C4-2B (cell line): ENCODE measurements around the gene MYH15.

ENCODE experiments used
- H3K27ac ChIP-seq: fragments of 450-650 bp; 2 replicates; pipeline ENCODE4 v1.5.1; 2017
- ZFX ChIP-seq: fragments of 450-650 bp; IDR thresholded peaks from 2 replicates; pipeline ENCODE4 v1.6.1; 2017
- TF ChIP-seq, protein P1 (sequence below): fragments of 450-650 bp; conservative IDR thresholded peaks from 2 replicates; pipeline ENCODE4 v1.5.1; 2017; ENCODE audit warnings: mild to moderate bottlenecking

Gene MYH15

GRCh38 chr3:108430540-108430939 lies 79.9 kb downstream of the MYH15 start:
- no peak for TF ChIP-seq ZFX
- TF ChIP-seq, protein P1, sequence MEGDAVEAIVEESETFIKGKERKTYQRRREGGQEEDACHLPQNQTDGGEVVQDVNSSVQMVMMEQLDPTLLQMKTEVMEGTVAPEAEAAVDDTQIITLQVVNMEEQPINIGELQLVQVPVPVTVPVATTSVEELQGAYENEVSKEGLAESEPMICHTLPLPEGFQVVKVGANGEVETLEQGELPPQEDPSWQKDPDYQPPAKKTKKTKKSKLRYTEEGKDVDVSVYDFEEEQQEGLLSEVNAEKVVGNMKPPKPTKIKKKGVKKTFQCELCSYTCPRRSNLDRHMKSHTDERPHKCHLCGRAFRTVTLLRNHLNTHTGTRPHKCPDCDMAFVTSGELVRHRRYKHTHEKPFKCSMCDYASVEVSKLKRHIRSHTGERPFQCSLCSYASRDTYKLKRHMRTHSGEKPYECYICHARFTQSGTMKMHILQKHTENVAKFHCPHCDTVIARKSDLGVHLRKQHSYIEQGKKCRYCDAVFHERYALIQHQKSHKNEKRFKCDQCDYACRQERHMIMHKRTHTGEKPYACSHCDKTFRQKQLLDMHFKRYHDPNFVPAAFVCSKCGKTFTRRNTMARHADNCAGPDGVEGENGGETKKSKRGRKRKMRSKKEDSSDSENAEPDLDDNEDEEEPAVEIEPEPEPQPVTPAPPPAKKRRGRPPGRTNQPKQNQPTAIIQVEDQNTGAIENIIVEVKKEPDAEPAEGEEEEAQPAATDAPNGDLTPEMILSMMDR = no peak
- no peak overlapping the region for H3K27ac ChIP-seq

GRCh38 chr3:108428586-108428985 lies 81.8 kb downstream of the MYH15 start:
- no peak overlapping the region for H3K27ac ChIP-seq
- no peak for TF ChIP-seq ZFX
- TF ChIP-seq, protein P1 = no peak

GRCh38 chr3:108420926-108421325 lies 89.5 kb downstream of the MYH15 start:
- H3K27ac ChIP-seq = no peak overlapping the region
- TF ChIP-seq ZFX = no peak
- TF ChIP-seq, protein P1 = no peak

DNA sequence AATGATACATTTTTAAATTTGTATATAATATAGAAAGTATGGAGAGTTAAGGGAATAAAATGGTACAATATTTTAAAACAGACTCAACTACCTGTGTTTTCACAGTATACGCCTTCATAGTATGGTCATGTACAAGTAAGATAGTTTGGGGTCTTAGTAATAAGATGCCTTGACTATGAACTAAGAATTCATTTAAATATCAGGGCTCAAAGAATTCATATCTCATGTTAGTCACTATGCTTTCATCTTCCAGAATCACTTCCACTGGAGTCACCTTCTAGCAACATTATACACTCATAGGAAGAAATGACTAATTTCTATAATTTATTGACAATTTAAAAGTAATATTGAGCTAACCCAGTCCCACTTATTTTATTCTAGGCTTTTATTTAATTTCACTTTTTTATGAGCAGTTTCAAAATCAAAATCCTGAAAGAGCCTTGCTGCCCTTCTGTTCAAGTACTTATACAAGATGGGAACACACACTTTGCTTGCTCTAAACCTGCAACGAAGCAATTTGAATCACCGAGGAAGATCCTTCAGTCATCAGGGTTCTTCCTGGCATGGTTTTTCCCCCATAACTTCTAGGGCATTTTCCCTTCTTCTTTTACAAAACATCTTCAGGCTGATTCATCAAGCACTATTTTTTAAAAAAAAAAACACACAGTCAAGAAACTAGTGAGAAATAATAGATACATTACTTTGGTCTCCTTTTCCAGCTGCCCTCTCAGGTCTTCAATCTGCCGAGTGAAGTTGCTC lies 94.1 kb downstream of the MYH15 start:
- TF ChIP-seq, protein P1 = no peak
- no peak for TF ChIP-seq ZFX
- no peak overlapping the region for H3K27ac ChIP-seq

DNA sequence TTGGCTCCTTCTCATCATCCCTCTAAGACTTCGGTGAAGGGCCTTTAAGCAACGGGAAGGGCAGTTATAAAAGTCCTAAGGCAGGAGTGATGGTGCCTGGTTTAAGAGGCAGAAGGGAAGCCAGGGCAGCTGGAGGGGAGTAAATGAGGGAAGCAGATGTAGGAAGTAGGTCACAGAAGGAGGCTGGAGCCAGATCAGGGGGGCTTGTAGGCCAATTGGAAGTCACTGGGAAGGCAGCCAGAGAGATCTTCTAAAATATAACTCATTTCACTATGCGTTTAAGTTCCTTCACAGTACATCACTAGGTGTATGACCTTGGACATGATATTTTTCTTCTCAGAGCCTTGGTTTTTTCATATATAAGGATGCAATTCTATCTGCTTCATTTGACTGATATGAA lies 94.7 kb downstream of the MYH15 start:
- TF ChIP-seq, protein P1 = no peak
- no peak for TF ChIP-seq ZFX
- H3K27ac ChIP-seq = no peak overlapping the region

- TF ChIP-seq, protein P1 = no peak
- TF ChIP-seq ZFX = no peak
- no peak overlapping the region for H3K27ac ChIP-seq
Measured at GRCh38 chr3:108414007-108414406, 96.4 kb downstream of the MYH15 start.

DNA sequence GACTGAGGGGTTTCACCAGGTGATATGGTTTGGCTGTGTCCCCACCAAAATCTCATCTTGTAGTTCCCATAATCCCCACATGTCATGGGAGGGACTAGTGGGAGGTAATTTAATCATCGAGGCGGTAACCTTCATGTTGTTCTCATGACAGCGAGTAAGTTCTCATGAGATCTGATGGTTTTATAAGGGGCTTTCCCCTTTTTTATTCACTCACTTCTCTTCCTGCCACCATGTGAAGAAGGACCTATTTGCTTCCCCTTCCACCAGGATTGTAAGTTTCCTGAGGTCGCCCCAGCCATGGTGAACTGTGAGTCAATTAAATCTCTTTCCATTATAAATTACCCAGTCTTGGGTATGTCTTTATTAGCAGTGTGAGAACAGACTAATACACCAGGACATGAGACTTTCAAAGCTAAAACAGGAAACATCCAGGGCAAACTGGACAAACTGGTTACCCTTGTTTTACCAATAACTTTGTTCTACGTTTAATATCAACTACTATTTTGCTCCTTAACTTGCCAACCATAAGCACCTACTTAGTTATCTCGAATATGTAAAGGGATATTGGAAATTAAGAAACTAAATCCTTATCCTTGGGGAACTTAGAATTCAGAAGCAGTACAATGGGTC lies 98.2 kb downstream of the MYH15 start:
- peak overlapping the region; percentile 55; the same call in 1 of the 2 replicates for H3K27ac ChIP-seq
- TF ChIP-seq, protein P1 = no peak
- TF ChIP-seq ZFX = no peak
